LNCaP clone FGC (cell line): ENCODE data around the gene HPS1.

Source experiments
- DNase-seq: peaks from one replicate; pipeline ENCODE4 v3.0.0-alpha.2; 2011; ENCODE audit warnings: low read depth
- H3K4me3 ChIP-seq: 2 replicates; pipeline ENCODE4 v1.5.1; 2011; ENCODE audit warnings: mild to moderate bottlenecking, low read depth, low read length, control low read depth
- TF ChIP-seq, protein P1 (sequence below): IDR thresholded peaks from 2 replicates; pipeline ENCODE4 v1.5.1; 2012; ENCODE audit warnings: mild to moderate bottlenecking; ENCODE audit not compliant: control insufficient read depth, insufficient read depth; ENCODE audit errors: extremely low read depth

Gene HPS1

DNA sequence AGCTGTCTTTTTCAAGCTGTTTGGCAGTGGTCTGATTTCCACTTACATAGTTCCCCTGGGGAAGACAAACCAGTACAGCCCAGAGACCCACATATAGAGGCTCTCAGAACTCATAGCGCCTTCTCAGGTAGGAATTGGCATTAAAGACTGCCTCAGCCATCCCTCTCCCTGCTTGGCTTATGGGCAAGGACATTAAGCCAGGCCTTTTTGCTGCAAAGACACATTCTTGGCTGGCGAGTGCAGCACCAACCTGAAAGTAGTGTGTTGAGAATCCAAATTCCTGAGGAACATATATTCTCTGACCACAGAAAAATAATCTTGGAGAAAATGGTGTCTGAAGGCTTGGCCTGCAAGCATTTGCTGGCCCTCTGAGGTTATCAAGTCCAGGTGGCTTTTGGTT lies 39.2 kb upstream of the HPS1 start:
- no peak for DNase-seq
- H3K4me3 ChIP-seq, result no peak overlapping the region
- TF ChIP-seq, protein P1, sequence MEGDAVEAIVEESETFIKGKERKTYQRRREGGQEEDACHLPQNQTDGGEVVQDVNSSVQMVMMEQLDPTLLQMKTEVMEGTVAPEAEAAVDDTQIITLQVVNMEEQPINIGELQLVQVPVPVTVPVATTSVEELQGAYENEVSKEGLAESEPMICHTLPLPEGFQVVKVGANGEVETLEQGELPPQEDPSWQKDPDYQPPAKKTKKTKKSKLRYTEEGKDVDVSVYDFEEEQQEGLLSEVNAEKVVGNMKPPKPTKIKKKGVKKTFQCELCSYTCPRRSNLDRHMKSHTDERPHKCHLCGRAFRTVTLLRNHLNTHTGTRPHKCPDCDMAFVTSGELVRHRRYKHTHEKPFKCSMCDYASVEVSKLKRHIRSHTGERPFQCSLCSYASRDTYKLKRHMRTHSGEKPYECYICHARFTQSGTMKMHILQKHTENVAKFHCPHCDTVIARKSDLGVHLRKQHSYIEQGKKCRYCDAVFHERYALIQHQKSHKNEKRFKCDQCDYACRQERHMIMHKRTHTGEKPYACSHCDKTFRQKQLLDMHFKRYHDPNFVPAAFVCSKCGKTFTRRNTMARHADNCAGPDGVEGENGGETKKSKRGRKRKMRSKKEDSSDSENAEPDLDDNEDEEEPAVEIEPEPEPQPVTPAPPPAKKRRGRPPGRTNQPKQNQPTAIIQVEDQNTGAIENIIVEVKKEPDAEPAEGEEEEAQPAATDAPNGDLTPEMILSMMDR, result no peak

DNA sequence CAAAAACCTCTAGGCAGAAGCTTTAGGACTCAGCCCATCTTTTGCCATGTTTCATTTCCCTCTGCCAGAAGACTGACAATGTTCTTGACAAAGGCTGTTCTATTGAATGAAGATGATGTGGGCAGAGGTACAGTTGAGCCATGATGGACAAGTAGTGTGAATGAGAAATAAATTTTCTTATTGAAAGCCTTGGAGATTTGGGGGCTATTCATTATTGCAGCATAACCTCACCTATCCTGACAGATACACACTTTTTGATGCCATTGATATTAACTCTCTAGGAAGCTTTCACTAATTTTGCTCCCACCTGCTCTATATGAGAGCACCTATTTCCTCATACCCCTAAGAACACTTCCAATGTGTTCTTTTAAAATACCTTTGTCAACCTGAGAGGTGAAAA lies 36.9 kb upstream of the HPS1 start:
- no peak for DNase-seq
- TF ChIP-seq, protein P1, result no peak
- H3K4me3 ChIP-seq, result no peak overlapping the region

DNA sequence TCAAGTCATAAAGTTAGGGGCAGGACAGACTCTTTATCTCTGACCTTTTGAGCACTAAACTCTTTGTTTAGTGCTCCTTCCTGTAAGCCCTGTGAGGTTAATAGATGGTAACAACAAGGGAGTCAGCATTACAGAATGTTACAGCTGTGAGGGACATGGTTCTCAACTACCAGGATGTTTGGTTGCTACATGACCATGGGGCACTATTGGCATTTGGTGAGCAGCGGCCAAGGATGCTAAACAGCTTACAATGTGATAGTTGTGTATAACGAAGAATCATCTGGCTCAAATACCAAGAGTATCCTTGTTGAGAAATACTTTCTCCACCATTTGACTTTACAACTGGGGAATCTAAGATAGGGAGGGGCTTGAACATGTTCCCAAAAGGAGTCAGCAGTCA lies 35.4 kb upstream of the HPS1 start:
- no peak for DNase-seq
- H3K4me3 ChIP-seq, result no peak overlapping the region
- TF ChIP-seq, protein P1, result no peak

DNA sequence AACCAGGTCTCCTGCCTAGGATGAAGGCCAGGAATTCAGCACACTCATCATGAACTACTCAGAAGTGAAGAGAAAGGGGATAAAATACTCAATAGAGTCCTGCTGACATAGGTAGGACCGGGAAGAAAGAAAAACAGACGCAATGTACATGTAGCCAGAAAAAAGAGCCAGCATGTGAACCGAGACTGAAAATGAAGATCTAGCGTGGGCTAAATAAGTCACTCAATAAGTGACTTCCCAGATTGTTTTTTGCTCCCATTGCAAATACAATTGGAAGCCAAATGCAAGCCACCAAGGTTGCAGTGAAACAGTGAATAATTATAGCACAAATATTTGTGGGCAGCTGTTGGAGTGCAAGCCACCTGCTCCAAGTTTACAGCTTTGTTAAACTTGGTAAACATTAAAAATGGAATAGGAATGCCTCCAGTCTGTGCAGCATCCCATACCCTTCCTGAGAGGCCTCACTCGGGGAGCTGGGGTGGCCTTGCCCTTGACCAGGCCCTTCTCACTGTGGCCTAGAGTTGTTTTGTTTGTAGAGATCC lies 34.7 kb upstream of the HPS1 start:
- DNase-seq, result no peak
- TF ChIP-seq, protein P1, result no peak
- no peak overlapping the region for H3K4me3 ChIP-seq

DNA sequence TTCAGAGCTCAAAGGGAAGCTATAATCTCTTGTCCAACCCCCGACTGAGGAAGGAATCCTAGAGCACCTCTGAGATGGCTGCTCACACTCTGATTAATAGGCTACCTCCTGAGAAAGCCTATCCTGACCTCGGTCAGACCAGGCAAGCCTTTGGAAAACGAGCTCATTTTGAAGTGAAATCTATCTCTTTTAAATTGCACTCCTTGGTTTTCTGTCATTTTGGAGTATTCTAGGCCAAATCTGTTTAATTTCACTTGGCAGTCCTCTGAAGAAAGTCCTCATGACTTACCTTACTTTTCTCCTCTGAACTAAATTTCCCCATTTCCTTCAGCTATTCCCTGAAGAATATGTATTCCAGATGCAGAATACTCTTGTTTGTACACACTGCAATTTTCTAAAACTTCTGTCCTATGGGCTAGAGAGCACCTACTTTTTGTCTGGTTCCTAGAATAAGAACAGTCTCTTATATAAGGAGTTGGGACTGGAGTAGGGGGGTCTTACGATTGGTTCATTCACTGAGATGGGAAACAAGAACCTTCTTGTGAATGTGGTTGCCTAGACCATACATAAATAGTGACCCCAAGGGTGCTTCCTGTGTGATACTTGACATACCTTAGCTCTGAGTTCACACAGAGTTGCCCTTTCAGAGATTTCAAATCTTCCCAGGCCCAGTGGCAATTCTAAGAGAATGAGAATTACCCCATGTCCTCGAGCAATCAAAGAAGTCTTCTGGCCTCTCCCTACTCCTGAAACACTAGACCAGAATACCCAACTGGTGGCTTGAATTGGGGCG lies 31.9 kb upstream of the HPS1 start:
- no peak for DNase-seq
- TF ChIP-seq, protein P1, result no peak
- H3K4me3 ChIP-seq, result no peak overlapping the region

DNA sequence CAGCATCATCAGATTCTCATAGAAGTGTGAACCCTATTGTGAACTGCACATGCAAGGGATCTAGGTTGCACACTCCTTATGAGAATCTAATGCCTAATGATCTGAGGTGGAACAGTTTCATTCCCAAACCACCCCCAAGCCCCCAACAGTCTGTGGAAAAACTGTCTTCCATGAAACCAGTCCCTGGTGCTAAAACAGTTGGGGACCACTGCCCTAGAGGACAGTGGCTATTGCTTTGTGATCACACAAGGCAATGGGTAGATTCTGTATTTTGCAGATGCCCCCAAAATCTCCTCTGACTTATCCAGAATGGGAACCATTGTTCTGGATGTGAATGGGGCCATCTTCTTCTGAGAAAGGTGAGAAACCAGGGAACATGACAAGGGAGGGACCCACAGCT lies 31.1 kb upstream of the HPS1 start:
- DNase-seq, result no peak
- TF ChIP-seq, protein P1, result no peak

DNA sequence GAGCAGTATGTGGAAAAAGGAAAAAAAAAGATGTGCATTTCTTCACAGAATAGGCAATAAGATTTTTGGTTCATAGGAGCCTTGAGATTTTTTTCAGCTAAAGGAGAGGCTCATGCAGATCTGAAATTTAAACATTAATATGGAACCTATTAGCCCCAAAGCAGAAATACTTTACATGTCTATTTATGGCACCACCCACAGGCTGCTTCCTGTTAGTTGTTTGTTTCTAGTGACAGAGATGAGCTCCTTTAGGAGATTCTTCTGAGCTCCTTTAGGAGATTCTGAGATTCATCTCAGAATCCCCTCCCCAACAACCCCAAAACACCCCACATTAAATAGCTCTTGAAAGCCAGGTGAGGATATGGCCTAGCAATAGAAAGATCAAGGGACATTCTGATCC lies 27.9 kb upstream of the HPS1 start:
- no peak for DNase-seq
- TF ChIP-seq, protein P1, result no peak
- no peak overlapping the region for H3K4me3 ChIP-seq

More for the DNA sequence above, 31.1 kb upstream of the HPS1 start:
- H3K4me3 ChIP-seq, result no peak overlapping the region
